Mesothelial cell of epicardium (in vitro differentiated cells): ENCODE results near the gene LAMA2. TPM values are rescaled to one million over a fixed set of nuclear protein-coding genes. Genes with fewer than 3 reads are reported as not detected.

Experiments
- DNase-seq, 2 experiments: peaks; one replicate each; pipeline ENCODE4 v3.0.0; 2021; ENCODE audit warnings: low spot score in 2 of 2; ENCODE audit not compliant: unreplicated experiment in 2 of 2
- H3K27ac Mint-ChIP-seq: 2 replicates; pipeline ENCODE4 v1.8.0; 2021; ENCODE audit warnings: mixed read lengths
- H3K27me3 Mint-ChIP-seq: 2 replicates; pipeline ENCODE4 v1.8.0; 2021; ENCODE audit warnings: low read depth, mixed read lengths
- H3K36me3 Mint-ChIP-seq: 2 replicates; pipeline ENCODE4 v1.8.0; 2021; ENCODE audit warnings: mixed read lengths
- H3K4me1 Mint-ChIP-seq: 2 replicates; pipeline ENCODE4 v1.8.0; 2021; ENCODE audit warnings: mixed read lengths
- H3K4me3 Mint-ChIP-seq: 2 replicates; pipeline ENCODE4 v1.8.0; 2021; ENCODE audit warnings: mild to moderate bottlenecking, moderate library complexity, mixed read lengths
- H3K9me3 Mint-ChIP-seq: 2 replicates; pipeline ENCODE4 v1.8.0; 2021; ENCODE audit warnings: mixed read lengths
- CTCF ChIP-seq: fragments of 200-600 bp; sonication (generic); IDR thresholded peaks from one replicate; pipeline ENCODE4 v1.5.0; 2021; ENCODE audit warnings: antibody characterized with exemption; ENCODE audit not compliant: unreplicated experiment
- total RNA-seq: library from RNA; stranded (reverse); gene quantifications from 3 replicates; pipeline ENCODE4 v1.2.1, GENCODE V29; 2021

The LAMA2 gene
- total RNA-seq, 1 donor from 2014 or later: 63.2 TPM

GRCh38 chr6:129239825-129240491, 357.0 kb downstream of the LAMA2 start:
- no peaks in the 10 kb centered on the region for H3K27me3 Mint-ChIP-seq
- H3K27ac Mint-ChIP-seq: no peak overlapping the region
- peaks cover 2% of the 10 kb centered on the region for H3K36me3 Mint-ChIP-seq
- H3K4me3 Mint-ChIP-seq: no peak overlapping the region
- no peak for TF ChIP-seq CTCF
- peaks cover 46% of the 10 kb centered on the region for H3K4me1 Mint-ChIP-seq
- DNase-seq: no peak
- H3K9me3 Mint-ChIP-seq: peaks cover 4% of the 10 kb centered on the region

GRCh38 chr6:129240492-129240853, 357.5 kb downstream of the LAMA2 start:
- no peak for TF ChIP-seq CTCF
- Mint-ChIP-seq H3K9me3 (peaks cover 4% of the 10 kb centered on the region), H3K27me3 (no peaks in the 10 kb centered on the region), H3K4me3 (no peak overlapping the region), H3K36me3 (peaks cover 2% of the 10 kb centered on the region), H3K27ac (no peak overlapping the region), H3K4me1 (peaks cover 45% of the 10 kb centered on the region)
- DNase-seq: no peak

- no peak for TF ChIP-seq CTCF
- Mint-ChIP-seq H3K4me3 (no peak overlapping the region), H3K27me3 (no peaks in the 10 kb centered on the region), H3K9me3 (peaks cover 4% of the 10 kb centered on the region), H3K36me3 (peaks cover 2% of the 10 kb centered on the region), H3K4me1 (peaks cover 38% of the 10 kb centered on the region), H3K27ac (no peak overlapping the region)
- DNase-seq: no peak
These were observed 359.6 kb downstream of the LAMA2 start for GRCh38 chr6:129242546-129242945.

- Mint-ChIP-seq H3K4me3 (no peak overlapping the region), H3K9me3 (peaks cover 4% of the 10 kb centered on the region), H3K27me3 (no peaks in the 10 kb centered on the region), H3K27ac (peak overlapping the region; percentile 68), H3K4me1 (peaks cover 38% of the 10 kb centered on the region), H3K36me3 (no peaks in the 10 kb centered on the region)
- DNase-seq: no peak
- no peak for TF ChIP-seq CTCF
These were observed 360.4 kb downstream of the LAMA2 start for GRCh38 chr6:129243377-129243776.

GRCh38 chr6:129248946-129249345, 366.0 kb downstream of the LAMA2 start:
- TF ChIP-seq CTCF: no peak

More at GRCh38 chr6:129248946-129249345, 366.0 kb downstream of the LAMA2 start:
- Mint-ChIP-seq H3K9me3 (no peaks in the 10 kb centered on the region), H3K27ac (peak overlapping the region; percentile 62), H3K36me3 (no peaks in the 10 kb centered on the region), H3K4me3 (no peak overlapping the region), H3K27me3 (no peaks in the 10 kb centered on the region), H3K4me1 (peaks cover 47% of the 10 kb centered on the region)
- DNase-seq: no peak
